Stimulated activated CD4-positive, alpha-beta T cell treated with anti-CD3 and anti-CD28 coated beads, Interleukin-1b, Interleukin-23, amount 100 ng/mL, for 24 hours (primary cell): ENCODE results near the gene CYTH2.
A peak's percentile ranks its signal among the peaks of the same experiment; 100 is the strongest.
"Not testable (repeated sequence)": the region's sequence is repeated elsewhere in the genome, so short reads cannot be mapped to it uniquely, and the experiment has no call there.

ENCODE experiments used
- DNase-seq, 4 experiments: peaks; one replicate each; pipeline ENCODE4 v3.0.0-alpha.2; 2020; ENCODE audit warnings: low read depth in 4 of 4, low spot score in 1 of 4

CYTH2 gene

DNA sequence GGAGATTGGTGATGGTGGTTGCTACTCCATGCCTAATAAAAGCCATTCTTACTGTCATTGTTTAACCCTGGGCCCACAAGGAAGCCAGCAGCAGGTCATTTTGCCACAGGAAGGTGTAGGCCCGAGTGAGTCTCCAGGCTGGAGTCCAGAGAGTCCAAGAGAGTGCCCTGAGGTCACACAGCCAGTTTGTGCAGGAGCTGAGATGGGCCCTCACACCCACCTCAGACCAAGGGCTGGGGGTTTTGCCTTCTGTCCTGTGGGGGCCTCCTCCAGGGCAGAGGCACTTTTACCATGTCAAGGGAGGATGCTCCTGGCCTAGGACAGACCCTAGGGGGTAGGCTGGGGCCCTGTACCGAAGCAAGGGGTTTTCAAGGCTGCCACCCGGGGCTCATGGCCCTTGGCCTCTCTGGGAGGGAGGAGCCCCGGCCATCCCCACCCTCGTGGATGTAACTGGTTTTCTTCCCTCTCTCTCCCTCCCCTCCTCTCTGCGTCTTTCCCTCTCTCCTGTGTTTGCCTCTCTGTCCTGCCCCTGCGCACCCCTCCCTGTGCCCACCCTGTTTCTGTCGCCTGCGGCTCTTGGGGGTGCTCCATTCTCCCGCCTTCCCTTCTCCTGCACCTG, 8.0 kb downstream of the CYTH2 start:
- DNase-seq, result no peak

DNA sequence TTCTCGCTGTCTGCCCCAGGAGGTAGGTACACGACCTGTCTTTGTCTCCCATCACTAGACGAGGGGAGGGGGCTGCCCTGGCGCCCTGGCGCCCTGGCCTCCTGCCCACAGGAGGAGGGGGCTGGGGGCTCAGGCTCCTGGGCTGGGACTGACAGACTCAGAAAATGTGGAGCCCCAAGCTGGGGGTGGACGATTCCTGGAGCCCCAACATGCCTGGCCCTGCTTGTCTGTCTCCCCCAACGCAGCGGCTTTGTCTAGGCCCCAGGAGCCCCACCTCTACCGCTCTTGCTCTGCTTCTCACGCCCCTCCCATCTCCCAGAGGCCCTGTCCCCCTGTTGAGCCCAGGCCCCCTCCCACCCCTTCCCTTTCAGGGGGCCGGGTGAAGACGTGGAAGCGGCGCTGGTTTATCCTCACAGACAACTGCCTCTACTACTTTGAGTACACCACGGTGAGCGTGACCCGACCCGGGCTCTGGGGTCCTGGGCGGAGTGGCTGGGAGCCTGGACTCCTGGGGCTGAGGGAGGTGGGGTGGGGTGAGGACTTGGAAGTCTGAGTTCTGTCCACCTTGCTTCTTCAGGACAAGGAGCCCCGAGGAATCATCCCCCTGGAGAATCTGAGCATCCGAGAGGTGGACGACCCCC, 8.6 kb downstream of the CYTH2 start:
- DNase-seq, result no peak

DNA sequence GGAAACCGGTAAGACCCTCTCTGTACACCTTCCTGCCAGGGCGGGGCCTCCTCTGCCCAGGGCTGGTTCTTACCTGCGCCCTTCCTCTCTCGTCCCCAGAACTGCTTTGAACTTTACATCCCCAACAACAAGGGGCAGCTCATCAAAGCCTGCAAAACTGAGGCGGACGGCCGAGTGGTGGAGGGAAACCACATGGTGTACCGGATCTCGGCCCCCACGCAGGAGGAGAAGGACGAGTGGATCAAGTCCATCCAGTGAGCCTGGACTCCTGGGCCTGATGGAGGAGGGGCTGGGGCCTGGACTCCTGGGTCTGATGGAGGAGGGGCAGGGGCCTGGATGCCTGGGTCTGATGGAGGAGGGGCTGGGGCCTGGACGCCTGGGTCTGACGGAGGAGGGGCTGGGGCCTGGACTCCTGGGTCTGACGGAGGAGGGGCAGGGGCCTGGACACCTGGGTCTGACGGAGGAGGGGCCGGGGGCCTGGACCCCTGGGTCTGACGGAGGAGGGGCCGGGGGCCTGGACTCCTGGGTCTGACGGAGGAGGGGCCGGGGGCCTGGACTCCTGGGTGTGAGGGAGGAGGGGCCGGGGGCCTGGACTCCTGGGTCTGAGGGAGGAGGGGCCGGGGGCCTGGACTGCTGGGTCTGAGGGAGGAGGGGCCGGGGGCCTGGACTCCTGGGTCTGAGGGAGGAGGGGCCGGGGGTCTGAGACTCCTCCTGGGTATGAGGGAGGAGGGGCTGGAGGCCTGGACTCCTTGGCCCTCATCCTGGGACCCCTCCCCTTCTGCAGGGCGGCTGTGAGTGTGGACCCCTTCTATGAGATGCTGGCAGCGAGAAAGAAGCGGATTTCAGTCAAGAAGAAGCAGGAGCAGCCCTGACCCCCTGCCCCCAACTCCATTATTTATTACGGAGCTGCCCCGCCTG, 9.4 kb downstream of the CYTH2 start:
- DNase-seq, result no peak

DNA sequence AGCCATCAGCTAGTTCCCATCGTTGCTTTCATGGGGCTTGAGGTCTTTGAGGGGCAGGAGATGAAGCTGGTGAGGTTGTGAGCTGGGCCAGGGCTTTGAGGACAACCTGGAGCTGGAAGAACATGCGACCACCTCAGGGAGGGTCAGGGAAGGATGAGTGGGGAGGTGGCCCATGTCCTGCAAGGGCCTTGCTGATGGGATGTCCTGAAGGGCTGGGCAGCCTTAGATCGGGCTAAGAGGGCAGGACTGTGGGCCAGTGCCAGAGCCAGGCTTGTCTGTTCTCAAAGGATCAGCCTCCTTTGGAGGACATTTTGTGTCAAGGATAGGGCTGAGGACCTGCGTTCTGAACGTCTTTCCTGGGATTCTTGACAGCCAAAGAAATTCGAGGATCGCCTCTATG, 10.5 kb downstream of the CYTH2 start:
- DNase-seq, result no peak

DNA sequence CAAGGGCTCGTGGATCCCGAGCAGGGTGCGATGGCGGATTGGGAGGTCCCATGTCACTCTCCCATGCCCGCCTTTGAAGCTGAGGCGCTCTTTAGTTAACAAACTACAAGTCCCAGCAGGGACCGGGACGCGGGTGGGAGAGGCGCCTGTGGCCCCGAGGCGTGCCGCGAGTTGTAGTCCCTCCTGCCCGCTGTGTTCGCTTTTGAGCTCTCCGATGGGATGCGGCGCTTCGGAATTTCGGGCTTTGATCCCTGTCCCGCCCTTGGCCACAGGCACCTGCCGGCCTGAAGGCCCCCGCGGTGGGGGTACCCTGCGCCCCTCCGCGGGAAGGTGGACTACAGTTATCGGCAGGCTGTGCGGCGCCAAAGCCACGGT, 11.0 kb downstream of the CYTH2 start:
- no peak for DNase-seq

DNA sequence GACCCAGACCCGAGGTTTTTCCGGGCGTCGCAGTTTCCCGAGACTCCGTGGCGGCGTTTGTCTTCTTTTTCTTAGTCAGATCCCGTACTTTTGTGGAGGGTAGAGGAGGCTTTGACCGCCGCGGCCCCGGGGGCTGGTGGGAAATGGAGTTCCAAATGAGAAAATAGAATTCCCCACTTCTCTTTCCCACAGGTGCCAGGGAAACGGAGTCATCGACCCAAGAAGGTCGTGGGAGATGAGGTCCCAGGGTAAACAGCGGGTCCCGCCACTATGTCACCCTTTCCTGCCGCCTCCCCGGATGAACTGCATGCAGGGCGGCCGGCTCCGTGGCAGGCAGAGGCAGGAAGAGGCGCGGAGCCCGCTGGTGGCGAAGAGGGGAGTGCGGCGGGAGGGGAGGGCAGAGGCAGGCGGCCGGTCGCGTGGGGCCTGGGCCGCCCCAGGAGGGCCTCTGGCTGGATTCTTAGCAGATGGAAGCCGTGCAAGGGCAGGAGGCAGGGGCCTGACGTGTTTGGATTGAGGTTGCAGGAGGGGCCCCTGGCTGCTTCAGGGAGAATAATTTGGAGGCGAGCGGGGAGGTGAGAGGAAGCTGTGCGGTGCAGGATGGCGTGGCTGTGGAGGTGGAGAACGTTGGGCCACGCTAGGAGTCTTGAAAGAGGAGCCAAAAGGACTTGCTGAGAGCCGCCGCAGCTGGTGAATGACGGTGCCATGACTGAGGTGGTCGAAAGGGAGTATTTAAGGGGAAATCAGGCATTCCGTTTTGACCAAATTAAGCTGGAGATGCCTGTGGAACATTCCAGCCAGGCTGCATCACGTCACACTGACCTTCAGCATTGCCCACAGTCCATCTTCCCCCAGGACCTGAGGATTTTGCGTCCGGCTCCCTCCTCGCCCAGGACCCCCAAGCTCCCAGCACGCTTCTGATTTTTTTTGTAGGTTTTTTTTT, 11.7 kb downstream of the CYTH2 start:
- peak in 2 of 4 experiments; percentile 26 to 39 for DNase-seq

DNA sequence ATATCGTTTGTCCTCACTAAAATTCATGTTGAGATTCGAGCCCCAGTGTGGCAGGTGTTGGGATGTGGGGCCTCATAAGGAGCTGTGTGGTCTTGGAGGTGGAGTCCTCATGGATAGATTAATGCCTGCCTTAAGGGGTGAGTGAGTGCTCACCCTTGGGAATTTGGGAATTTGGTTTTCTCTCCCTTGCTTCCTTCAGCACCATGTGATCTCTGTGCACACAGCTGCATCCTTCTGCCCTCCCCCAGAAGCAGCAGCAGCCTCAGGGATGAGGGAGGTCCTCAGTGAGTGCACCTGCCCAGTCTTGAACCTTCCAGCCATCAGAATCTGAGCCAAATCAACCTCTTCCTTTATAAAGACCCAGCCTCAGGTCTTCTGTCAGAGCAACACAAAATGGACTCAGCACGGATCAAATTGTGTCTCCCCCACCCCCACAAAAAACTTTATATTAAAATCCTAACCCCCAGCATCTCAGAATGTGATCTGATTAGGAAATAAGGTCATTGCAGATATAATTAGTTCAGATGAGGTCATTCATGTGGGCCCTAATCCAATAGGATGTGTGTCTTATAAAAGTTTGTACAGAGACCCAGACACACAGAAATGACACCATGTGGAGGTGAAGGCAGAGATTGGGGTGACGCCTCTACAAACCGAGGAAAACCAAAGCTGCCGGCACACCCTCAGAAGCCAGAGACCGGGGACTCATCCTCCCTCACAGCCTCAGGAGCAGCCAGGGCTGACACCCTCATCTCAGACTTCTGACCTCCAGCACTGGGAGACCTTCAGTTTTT, 12.9 kb downstream of the CYTH2 start:
- DNase-seq, result no peak

DNA sequence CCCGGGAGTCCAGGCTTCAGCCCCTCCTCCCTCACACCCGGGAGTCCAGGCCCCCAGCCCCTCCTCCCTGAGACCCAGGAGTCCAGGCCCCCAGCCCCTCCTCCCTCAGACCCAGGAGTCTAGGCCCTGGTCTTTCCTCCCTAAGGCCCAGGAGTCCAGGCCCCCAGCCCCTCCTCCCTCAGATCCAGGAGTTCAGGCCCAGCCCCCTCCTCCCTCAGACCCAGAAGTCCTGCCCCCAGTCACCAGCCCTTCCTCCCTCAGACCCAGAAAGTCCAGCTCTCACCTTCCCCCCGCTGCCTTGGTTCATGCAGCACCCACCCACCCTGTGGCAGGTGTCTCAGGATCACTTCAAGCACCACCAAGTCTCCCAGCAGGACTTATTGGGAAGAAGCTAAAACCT, 14.1 kb downstream of the CYTH2 start:
- no peak for DNase-seq

DNA sequence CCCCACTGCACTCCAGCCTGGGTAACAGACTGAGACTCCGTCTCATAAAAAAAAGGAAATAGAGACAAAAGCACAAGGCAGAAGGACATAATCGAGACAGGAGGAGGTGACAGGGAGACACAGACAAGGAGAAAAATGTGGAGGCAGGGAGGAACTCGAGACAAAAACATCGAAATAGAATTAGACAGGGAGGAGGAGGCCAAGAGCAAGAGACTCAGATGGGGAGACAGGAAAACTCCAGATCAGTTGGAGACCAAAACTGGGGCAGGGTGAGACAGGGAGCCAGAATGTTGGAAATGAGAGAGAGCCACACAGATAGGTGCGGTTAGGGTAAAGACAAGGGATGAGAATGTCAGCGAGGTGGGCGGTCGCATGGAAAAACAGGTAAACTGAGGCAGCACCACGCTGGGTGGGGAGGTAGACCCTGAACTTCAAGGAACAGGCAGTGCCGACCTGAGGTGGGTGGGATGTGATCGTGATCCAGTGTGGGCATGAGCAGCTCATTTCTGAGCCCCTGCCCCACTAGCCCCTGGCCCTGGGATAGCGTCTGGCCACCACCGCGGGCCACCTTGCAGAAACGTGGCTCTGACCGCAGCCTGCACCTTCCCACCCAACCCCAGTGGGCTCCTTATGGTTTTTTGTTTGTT, 15.2 kb downstream of the CYTH2 start:
- no peak for DNase-seq

DNA sequence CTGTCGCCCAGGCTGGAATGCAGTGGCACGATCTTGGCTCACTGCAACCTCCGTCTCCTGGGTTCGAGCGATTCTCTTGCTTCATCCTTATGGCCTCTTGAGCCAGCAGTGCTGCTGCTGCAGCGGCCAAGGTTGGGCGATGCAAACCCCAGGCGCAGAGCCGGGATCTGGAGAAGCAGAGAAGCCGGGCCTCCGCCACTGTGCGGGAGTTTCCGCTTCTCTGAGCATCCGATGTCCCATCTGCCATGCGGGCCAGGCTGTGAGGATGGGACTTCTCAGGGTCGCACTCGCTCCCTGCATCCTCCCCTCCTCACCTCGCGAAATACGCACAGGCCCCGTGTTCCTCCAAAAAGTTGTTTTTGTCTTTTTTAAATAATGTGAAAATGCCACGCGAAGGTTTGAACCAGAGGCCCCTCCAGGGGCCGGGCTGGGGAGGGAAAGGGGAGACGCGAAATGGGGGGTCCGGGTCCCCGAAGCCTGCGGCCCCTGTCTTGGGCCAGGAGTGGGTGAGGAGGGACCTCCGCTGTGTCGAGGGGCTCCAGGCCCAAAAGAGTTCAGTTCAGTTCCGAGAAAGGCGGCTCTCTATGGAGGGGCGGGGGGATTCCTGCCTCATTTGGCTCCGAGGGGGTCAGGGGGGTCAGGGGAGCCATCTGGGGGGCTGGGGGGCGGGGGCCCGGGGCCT, 15.9 kb downstream of the CYTH2 start:
- no peak for DNase-seq

DNA sequence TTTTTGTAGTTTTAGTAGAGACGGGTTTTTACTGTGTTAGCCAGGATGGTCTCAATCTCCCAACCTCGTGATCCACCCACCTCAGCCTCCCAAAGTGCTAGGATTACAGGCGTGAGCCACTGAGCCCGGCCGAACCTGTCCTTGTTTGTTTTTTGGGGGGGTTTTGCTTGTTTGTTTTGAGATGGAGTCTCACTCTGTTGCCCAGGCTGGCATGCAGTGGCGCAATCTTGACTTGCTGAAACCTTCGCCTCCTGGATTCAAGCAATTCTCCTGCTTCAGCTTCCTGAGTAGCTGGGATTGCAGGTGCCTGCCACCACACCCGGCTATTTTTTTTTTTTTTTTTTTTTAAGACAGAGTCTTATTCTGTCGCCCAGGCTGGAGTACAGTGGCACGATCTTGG, 17.5 kb downstream of the CYTH2 start:
- not testable (repeated sequence) for DNase-seq

DNA sequence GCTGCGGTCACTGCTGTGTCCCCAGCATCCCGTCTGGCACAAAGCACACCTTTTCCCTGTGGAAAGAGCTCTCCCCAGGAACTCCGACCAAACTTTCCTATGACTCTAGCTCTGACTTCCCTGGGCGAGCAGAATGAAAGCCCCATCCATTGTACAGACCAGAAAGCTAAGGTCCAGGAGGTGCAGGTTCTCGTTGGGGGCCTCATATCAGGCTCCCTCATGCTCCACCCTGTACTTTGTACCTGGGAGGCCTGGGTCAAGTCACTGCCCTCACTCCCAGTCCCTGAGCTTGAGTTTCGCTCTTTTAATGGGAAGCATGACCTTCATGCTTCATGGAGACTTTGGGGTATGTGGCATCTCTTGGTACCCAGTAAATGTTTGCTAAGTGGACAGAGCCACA, 18.4 kb downstream of the CYTH2 start:
- no peak for DNase-seq

DNA sequence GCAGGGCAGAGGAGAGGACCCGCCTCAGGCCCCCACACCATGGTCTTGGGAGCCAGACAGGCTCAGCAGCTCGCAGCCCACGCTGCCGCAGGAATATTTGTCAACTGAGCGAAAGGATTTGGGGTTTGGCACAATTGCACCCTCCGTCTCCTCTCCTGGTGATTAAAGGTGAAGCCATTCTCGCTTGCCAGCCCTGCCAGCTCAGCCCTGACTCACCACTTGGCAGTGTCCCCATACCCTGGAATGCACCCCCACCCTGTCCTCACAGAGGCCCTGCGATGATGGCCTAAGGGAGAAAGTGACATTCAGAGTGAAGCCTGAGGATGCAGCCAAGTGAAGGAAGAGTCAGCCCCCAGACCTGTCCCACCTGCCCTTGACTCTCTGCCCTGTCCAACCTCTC, 18.8 kb downstream of the CYTH2 start:
- no peak for DNase-seq

DNA sequence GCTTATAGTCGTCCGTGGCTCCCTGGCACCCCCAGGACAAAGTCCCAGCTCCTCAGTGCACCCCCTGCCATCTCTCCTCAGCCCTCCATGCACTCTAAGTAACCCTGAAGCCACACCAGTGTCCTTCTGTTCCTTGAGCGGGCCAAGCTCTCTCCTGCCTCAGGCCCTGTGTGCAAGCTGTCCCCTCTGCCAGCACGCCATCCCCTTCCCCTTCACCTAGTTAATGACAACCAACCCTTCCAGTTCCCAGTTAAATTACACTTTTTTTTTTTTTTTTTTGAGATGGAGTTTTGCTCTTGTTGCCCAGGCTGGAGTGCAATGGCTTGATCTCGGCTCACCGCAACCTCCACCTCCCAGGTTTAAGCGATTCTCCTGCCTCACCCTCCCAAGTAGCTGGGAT, 19.3 kb downstream of the CYTH2 start:
- DNase-seq, result not testable (repeated sequence)

DNA sequence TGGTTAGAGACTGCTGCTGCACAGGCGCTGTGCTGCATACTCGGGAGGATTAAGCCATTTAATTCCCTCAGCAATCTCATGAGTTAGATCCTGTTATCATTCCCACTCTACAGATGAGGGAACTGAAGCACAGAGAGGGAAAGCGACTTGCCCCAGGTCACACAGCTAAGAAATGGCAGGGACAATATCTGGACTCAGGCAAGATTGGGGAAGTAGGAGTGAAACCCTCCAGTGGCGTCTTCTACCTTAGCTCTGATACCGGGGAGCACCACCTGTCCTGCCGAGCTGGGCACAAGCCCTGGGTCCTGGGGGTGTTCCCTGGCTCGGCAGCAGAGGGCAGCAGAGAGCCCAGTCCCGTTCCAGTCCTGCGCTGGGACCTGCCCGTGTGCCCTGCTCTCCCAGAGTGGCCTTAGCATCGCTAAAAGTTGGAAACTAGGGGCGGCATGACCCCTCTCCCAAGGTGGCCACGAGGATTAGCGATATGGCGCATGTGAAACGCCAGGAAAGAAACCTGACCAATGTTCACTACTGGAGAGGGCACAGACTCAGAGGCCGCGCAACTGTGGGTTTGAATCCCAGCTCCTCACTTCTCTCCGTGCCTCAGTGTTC, 20.5 kb downstream of the CYTH2 start:
- peak in 3 of 4 experiments; percentile 68 to 79 (median 75) for DNase-seq

DNA sequence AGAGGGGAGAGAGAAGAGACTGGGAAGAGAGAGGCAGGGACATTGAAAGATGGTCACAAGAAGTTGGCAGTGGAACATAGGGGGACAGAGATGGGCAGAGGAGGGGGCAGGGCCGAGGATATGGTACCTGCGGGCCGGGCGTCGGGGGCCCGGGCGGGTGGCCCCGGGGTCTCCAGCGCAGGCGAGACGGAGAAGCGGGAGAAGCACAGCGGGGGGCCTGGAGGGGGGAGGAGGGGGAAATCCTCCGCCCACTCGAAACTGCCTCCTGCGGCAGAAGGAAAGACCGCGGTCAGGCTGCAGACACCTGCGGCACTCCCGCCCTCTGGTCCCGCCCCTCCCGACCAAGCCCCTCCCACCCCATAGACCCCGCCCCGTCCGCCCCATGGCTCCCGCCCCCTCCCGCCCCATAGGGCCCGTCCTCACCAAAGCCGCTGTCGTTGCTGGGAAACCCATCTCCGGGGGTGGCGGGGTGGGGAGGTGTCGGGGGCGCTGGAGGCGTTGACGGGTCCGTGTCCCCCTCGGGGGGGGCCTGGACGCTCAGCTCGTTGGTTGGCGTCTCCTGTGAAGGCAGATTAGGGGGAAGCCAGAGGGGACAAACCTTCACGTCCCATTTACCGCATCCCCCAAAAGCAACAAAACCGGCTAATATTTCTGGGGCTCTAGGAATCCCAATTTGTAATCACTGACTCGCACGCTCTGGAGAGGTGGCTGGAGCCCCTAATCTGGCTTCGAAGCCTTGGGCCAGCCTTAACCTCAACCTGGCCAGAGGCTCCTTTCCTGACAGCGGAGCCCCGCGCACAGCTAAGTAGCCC, 22.0 kb downstream of the CYTH2 start:
- DNase-seq, result peak in 1 of 4 experiments; percentile 34

DNA sequence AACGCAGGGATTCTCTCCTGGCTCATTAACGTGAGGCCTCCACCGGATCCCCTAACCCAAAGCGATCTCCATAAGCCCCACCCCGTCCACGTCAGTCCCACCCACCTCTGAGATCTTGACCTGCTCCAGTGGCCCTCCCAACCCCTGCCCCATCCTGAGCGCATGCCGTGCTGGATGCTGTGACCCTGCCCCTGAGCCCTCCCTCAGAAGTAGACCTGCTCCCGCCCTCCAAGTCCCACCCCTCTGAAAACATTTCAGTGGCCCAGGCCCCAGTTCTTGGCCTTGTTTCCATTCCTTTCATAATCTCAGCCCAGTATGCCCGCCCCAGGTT, 22.6 kb downstream of the CYTH2 start:
- no peak for DNase-seq
